GM20000 (cell line): ENCODE measurements around the gene DOK7.

Experiments used
- DNase-seq: peaks from one replicate; pipeline ENCODE4 v3.0.0; 2012; ENCODE audit warnings: low spot score
- CTCF ChIP-seq: IDR thresholded peaks from 2 replicates; pipeline ENCODE4 v1.5.1; 2012; ENCODE audit warnings: mild to moderate bottlenecking, control low read depth; ENCODE audit errors: extremely low read depth, missing control alignments

The DOK7 gene

GRCh38 chr4:3462321-3462789 is 751 bp upstream of the DOK7 start:
- no peak for DNase-seq
- TF ChIP-seq CTCF, result no peak

- DNase-seq, result no peak
- no peak for TF ChIP-seq CTCF
These were observed 646 bp downstream of the DOK7 start for GRCh38 chr4:3463556-3464348.

- no peak for TF ChIP-seq CTCF
- no peak for DNase-seq
These were observed 1.3 kb downstream of the DOK7 start for GRCh38 chr4:3464349-3464905.

GRCh38 chr4:3464911-3465697 is 2.0 kb downstream of the DOK7 start:
- no peak for DNase-seq
- TF ChIP-seq CTCF, result no peak

- DNase-seq, result no peak
- no peak for TF ChIP-seq CTCF
These were observed 2.9 kb downstream of the DOK7 start for GRCh38 chr4:3465698-3466671.

GRCh38 chr4:3466691-3467600 is 3.8 kb downstream of the DOK7 start:
- no peak for DNase-seq
- no peak for TF ChIP-seq CTCF
